HG03354 (cell line): ENCODE measurements around the gene TFAP2B.
A peak's percentile ranks its signal among the peaks of the same experiment; 100 is the strongest.

ENCODE experiments used
- ATAC-seq: cut with Tn5 transposase; IDR thresholded peaks from one replicate; pipeline ENCODE4 v1.9.1; 2021; ENCODE audit warnings: mild to moderate bottlenecking; ENCODE audit not compliant: unreplicated experiment, poor library complexity, severe bottlenecking

TFAP2B gene

DNA sequence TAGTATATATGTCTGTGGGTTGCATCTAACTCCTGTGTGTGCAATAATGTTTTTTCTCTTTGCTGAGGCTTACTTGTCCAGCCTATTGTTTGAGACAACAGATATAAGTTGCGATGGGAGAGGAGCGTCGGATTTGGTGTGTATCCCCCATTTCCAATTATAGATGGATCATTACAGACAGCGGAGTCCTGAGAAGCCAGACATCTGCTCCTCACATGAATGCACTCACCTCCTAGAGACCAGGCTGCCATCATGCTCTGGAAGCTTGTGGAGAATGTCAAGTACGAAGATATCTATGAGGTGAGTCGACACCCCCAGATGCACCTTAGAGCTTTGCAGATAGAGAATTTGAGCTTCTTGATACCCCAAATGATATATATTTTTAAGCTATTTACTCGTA lies at the start of gene TFAP2B:
Gene TFAP2B (plus strand): TSS at position 199 of the 400 bp plus-strand sequence. CDS start 21 bp downstream, at position 220.
- ATAC-seq: no peak

DNA sequence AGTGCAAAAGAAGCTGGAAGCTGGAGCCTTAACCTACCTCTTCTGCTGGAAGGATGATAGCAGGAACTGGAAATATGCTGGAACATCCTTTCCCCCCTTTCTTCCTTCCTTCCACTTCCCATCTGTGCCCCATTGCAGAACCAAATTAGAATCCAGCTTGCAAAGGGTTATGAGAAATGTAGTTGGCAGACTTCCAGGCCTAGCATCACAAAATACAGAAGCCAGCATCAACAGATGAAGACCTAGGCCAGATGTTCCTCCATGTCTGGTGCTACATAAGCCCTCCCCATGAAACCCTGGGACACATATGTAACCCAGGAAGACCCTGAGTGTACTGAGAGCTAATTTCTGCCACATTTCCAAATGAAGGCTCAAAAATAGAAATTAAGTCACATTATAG lies 40.0 kb upstream of the TFAP2B start:
- no peak for ATAC-seq

DNA sequence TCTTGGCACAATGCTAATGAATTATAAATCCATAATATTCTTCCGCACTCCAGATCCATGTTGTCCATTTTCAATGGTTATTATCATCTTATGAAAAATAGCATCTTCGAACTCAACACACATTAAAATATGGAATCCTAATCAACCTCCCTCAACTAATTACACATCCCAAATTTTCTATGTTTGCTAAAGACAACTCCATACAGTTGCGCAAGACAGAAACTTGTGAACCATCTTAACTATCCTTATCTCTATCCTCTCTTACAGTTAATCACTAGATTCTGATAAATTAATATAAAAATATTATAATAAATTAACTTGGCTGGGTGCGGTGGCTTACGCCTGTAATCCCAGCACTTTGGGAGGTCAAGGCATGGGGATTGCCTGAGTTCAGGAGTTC lies 38.3 kb upstream of the TFAP2B start:
- ATAC-seq: no peak

DNA sequence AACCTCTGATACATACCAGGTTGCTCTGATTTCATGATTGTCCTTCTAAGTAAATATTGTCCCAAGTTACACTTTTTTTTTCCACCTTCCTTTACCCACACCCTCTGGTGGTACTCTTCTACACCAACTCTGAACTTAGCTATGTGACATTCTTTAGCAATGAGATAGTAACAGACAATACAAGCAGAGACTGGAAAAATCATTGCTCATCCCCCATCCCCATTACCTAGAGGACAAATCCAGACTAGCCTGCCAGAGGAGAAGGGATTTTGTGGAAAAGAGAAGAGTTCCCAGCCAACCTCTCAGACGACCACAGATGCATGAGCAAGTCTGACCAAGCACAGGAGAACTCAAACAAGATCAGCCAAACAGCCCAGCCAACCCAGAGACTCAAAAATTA lies 32.8 kb upstream of the TFAP2B start:
- ATAC-seq: no peak

DNA sequence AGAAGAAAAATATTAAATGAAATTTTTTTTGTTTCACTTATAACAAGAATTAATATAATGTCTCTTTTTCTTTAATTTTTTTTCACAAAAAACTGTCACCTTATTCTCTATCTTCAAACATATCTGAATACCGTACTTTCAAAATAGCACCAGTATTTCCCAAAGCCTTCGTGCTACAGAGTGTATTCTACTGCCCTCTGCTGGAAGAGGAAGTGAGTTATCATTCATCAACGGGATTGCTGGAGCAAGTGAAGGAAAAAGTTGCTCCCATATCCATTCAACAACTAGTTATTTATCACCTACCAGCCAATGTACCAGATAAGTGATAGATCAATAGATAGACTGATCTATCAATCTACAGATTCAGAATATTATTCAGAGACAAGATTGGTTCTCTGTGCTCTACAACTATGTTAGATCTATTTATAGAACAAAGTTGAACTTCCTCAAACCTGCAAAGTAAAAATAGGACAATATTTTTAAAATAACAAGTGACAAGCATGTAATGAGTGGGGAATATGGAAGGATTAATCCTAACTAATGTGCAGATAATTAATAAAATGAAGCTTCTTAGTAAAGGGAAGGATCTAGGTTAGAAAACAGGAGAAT lies 26.7 kb upstream of the TFAP2B start:
- ATAC-seq: peak; percentile 85

DNA sequence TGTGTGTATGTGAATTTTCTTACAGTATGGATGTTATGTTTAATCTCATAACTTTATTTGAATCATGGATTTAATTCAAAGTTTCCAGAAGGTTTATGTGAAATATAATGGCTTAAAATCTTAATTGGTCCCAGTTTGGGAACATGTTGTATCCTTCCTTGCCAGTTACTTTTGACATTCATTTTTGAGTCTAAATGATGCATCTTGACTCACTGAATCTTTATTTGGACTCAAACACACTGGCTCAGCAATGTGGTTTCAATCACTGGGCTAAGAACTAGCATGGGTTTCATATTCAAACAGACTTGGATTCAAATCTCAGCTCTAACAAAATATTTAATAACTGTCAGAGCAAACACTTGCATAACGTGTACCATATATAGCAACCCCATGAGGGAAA lies 25.9 kb upstream of the TFAP2B start:
- ATAC-seq: no peak

DNA sequence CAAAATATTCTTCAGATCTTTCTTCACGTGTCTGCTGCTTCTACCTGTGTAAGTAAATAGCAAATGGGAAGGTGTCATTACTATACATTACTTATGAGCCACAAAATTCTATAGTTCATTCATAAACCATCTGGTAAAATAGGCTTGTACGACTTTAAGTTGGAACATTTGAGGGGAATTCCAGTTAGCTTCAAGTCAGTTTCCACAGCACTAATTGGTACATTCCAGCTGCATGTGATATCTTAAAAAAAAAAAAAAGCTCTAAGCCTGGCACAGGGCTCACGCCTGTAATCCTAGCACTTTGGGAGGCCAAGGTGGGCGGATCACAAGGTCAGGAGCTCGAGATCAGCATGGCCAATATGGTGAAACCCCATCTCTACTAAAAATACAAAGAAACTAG lies 23.1 kb upstream of the TFAP2B start:
- no peak for ATAC-seq

DNA sequence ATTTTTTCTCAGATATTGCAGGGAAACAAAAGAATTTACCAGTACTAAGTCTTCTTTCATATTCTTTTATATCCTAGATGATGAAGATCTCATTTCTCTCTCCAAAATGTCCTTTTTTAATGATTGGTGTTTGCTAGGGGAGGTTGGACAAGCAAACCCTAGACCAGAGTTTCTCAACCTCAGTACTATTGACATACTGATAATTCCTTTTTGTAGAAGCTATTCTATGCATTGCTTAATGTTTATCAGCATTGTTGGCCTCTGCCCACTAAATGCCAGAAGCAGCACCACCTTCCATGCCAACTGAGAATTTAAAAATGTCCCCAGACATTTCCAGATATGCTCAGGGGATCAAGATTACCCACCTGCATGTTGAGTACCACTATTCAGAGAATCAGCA lies 14.4 kb upstream of the TFAP2B start:
- ATAC-seq: no peak

DNA sequence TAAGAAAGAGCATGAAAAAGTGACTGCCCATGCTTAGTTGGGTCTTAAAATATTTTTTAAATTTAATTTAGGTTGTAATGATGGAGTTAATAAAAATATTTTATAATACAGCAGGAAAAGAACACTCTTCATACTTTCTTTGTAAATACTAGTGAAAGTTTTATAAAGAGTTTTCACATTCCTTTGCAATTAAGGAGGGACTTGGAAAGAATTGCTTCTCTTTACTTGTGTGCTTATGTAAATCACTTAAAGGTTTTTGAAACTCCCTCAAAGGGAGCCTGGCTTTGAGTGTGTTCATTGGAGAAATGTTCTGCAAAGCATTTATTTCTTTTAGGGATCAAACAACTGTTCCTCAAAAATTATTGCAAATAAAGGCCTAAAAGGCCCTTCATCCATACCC lies 11.6 kb upstream of the TFAP2B start:
- ATAC-seq: no peak

DNA sequence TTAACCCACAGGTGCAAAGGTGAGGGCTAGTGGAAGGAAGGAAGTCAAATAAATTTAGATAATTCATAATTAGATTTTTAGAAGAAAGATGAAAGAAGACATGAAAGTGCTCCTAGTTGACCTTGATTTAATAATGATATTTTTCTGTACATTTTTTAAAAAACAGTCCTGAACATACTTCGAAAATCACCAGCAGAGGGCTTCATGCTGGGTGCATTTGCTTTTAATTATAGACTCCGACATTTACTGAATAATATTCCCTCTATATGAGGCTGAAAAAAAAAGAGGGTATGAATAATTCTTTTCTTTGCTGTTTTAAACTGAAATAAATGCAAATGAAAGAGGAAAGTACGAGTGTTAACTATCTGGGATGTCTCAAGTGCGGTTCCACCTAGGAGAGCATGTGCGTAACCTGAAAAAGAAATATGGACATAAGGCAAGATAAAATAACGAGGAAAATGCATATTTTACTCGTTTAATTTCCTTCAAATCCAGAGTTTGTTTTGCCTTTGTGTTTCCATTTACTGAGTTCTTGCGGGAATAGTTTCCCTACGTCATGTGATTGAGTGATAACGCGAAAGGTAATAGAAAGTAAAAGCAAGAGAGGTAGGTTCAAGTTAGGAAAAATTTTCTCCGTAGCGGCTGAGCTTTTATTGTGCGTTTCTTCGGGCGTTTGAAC lies 3.1 kb upstream of the TFAP2B start:
- peak; percentile 42 for ATAC-seq

DNA sequence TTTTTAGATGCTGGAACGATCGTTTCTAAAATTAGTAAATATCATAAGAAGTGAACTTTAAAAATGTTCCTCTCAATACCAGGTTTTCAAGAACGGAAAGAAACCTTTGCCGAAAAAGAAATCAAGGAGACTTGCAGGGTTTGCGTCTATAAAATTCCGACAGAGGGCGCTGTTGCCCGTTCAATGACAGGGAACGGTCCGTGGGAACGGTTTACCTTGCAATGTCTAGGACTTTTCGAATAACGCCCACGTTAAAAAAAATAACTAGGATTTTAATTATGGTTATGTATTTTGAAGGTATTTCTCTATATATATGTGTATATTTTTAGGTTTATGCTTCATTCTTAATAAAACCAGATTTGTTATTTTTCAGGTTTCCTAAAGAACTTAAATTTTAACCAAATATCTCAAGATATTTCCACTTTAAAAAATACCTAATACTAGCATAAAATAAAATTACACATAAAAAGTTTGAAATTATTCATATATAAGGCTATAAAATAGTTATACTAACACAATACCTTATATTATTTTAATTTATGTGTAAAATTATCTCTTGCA lies 2.5 kb upstream of the TFAP2B start:
- peak; percentile 80 for ATAC-seq

DNA sequence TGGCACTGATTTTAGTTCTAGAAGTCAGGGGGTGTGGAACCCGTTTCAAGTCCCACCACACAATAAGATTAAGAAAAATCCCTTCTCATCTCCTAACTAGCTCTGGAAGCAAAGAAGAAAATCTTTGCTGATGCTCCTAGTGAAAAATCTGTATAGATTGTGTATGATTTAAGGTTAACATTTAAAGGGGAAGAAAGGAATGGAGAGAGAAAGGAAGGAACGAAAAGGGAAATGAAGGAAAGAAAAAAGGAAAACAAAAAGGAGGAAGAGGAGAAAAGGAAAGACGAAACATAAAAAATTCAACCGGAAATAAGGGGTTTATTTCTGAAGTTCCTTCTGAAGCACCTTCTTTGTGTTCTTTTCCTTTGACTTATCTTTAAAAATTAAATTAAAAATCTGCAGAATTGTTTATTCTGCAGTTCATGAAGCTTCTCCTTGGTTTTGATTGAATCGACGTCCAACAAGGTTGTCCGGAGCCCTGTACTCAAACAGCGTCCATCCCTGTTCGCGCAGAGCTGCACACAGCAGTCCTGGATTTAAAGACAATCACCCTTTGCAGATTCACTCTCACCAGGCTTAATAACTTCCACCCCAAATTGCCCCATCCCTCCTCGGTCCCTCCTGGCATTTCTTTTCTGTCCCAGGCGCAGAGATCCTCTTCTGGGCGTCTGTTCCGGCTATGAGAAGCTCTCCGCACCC lies 1.6 kb upstream of the TFAP2B start:
- ATAC-seq: no peak

DNA sequence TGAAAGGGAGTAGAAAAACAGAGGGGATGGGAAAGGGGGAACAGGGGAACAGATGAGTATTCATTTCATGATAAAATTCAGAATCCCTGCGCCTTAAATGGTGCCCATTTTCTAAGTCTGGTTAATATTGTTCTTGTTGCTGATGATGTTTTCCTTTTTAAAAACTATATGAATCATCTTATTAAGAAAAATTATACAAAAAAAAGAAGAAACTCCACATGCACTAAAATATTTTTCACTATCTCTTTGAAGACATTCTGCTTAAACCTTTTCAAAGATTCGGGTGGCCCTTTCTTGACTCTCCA lies 1.1 kb upstream of the TFAP2B start:
- ATAC-seq: no peak

DNA sequence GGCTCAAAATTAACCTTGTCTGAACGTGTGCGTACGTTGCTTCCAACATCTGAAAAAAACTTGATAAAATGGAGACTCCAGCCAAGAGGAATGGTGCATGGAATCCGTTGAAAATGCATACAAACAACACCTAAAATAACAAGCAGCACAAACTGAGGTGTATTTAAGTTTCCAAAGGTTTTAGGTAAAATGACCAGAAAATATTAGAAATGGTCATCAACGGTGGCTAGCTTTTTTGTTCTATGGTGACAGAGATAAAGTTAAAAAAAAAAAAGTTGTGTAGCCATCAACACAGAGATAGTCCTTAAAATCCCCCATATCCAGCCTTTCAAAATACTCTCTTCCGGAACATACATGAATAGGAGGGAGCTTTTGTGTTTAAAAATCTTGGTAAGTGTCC lies 651 bp upstream of the TFAP2B start:
- no peak for ATAC-seq

DNA sequence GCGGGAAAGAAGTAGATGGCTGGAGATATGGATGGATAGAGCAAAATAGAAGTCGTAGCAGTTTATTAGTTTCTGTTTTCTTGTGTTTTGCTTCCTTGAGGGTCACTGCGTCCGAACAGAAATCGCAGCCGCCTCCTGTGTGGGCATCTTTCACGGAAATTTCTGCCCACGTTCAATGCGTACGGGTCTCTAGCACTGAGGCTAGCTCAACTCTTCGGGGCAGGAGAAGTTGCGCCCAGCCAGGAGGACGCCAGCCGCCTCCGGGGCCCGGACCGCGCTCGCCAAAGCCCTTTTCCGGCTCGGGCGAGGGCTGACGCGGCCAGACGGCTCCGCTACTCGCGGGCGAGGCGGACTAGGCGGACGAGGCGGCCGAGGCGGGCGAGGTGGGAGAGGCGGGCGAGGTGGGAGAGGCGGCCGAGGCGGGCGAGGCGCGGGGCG lies 814 bp downstream of the TFAP2B start:
- no peak for ATAC-seq

DNA sequence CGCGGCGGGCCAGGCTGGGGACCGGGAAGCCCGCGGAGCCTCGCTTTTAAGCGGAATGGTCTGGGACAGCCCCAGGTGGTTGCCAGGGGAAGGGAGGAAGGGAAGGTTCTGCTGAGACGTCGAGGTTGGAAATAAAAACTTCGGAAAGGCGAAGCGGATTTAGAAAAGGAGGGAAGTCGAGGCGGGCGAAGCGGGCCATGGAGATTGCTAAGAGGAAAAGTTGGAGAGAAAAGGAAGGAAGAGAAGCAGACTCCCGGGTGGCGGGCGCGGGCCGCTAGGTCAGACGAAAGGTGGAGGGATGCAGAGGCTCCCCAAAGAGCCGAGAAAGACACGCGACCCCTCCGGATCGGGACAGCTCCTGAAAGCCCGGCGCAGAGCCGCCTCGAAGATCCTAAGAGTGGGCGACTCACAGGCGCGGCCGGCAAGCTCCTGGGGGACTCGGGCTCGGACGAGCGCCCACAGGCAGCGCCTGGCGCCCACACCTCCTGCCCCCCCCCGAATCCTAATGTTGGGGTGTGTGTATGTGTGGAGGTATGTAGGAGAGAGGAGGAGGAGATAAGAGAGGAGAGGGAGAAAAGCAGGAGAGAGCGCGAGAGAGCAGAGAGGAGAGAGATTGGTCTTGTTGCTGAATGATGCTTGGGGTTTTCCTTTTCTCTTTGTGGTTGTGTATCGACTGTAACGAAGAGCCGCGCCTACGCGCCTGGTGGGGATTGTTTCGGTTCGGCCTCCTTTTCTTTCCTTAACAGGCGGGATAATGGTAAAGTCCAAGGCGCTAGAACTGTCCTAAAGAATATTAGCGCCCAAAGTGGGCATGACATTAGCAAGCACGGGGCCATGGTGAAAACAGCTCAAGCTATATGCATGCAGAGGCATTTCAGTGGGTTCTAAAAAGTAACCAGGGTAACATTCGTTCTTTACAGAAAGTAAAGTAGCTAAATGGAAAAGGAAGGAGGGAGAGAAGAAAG lies 1.5 kb downstream of the TFAP2B start:
- ATAC-seq: no peak

DNA sequence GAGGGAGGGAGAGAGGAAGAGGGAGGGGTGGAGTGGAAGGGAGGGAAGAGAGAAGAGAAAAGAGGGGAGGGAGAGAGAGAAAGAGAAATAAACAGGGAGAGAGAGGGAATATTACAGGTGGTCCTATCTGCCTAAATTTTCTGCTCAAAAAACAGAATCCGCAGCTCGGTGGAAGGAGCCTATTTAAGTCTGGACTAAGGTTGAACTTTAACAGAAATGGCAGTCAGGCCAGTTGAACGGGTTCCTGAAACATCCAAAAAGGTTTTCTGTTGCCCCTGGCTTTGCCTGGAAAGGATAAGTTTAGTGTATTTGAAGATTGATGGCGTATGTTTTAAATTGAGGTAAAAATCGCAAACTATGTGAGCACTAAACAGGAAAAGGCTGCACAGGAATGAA lies 2.2 kb downstream of the TFAP2B start:
- ATAC-seq: no peak

DNA sequence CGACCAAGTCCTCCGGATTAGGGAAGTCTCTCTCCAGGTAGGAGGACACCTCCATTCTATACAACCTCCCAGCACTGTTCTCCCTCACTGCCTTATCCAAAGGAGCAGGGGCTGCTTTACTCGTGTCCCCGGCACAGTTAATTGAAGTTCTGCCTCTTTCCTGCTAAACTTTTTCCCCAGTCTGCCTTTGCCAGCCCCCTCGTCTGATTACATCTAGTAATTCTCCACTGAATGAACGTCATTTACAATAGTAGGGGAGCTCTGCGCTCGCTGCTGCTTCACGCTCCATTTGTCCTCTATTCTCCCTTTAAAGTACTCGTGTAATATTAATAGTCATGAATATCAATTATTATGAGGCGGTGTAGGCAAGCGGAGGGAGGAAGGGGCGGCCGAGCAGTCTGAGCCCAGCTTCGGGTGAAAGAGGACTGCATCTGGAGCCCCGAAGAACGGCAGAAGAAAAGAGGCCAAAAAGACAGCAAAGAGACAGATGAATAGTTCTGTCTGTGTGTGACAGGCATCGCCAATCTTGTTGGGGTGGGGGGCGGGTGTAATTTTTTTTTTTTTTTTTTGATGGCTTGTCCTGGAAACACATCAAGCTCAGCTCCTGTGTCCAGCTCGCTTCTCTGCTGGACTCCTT lies 2.9 kb downstream of the TFAP2B start:
- no peak for ATAC-seq

DNA sequence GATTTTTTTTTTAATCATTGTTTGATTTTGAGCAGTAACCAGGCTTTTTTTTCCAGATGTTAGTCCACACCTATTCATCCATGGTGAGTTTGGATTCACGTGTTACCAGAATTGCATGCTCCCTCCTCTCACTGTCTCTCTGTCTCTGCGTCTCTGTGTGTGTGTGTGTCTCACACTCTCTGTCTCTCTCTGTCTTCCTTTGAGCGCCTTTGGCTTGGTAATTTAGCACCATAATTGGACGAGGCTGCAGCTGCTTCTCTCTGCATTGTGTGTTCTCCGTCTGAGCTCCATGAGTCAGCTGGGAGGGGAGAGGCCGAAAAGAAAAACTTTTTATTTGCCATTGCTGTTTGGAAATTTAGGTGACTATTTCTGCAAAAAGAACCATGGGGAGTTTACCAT lies 3.4 kb downstream of the TFAP2B start:
- no peak for ATAC-seq
